ENCODE results near the gene SLC8A1.

SLC8A1 gene

GRCh38 chr2:40210968-40211353, 240.9 kb downstream of the SLC8A1 start:
- TF ChIP-seq GABPA (IDR thresholded peaks at IDR 0.05; ENCODE audit: low read depth) (no peak), CTCF (IDR thresholded peaks at IDR 0.05; ENCODE audit: insufficient read depth, low read length) (no peak), REST (IDR thresholded peaks at IDR 0.05; ENCODE audit: insufficient replicate concordance, low read depth) (no peak), POLR2AphosphoS5 (IDR thresholded peaks at IDR 0.05; ENCODE audit: low read depth) (no peak), SPI1 (IDR thresholded peaks at IDR 0.05; ENCODE audit: borderline replicate concordance, low read depth) (no peak)

DNA sequence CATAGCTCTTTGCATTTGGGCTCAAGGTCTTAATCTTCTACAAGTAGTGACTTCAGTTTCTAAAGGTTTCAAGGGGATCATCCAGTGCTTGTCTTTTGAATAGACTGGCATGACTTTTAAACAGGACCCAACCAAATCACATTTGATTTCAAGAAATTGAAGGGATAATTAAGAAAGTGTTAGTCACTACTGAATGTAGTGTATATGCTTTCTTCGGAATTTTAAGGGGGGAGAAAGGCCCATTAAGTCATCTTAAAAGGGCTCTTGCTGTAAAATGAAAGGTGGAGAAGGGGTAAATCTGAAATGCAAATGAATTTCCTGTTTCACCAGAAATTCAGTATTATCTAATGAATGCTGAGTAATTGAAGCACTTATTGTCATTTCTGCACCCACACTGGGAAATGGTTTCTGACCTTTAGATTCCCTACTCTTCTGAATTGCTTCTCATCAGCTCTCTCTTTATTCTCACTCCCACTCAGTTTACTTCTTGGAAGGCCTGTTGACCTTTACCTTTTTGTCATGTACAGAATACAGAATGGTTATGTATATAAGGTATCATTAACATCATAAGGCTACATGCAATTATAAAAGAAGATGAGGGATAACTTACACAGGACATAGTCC, 241.4 kb downstream of the SLC8A1 start:
- Histone ChIP-seq H3K27ac (replicated peaks) (no peak overlapping the region), H3K4me3 (replicated peaks; ENCODE audit: insufficient read depth, low read length) (no peak overlapping the region), H3K27me3 (ENCODE audit: insufficient read depth, poor library complexity, severe bottlenecking) (no peaks in the 10 kb centered on the region)
- TF ChIP-seq POLR2AphosphoS5 (IDR thresholded peaks at IDR 0.05; ENCODE audit: low read depth) = no peak
- TF ChIP-seq GABPA (IDR thresholded peaks at IDR 0.05; ENCODE audit: low read depth) = no peak
- TF ChIP-seq SPI1 (IDR thresholded peaks at IDR 0.05; ENCODE audit: borderline replicate concordance, low read depth) = no peak
- TF ChIP-seq REST (IDR thresholded peaks at IDR 0.05; ENCODE audit: insufficient replicate concordance, low read depth) = no peak
- no peak for TF ChIP-seq CTCF (IDR thresholded peaks at IDR 0.05; ENCODE audit: insufficient read depth, low read length)
- no peak for DNase-seq (ENCODE audit: low read depth in 1 of 2, low spot score in 1 of 2)

More at GRCh38 chr2:40210968-40211353, 240.9 kb downstream of the SLC8A1 start:
- no peak for DNase-seq (ENCODE audit: low read depth in 1 of 2, low spot score in 1 of 2)
- H3K27me3 ChIP-seq (ENCODE audit: insufficient read depth, poor library complexity, severe bottlenecking) = no peaks in the 10 kb centered on the region
- H3K27ac ChIP-seq (replicated peaks) = no peak overlapping the region
- H3K4me3 ChIP-seq (replicated peaks; ENCODE audit: insufficient read depth, low read length) = no peak overlapping the region

DNA sequence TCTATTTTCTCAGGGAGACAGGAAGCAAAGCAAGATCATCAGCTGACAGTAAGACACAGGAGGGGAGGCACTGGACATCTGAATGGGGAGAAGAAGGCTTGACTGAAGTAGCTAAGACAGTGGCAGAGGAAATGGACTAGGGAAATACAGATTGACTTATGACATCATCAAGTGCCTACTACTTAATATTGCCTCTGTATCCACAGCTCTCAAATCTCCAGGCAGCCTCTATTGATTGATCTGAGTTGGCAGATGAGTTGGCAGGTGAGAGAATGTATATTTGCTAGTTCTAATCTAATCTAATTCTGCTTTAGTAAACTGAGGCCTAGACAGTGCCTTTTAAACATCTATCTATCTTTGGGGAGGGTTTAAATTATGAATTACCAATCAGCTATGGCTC, 242.1 kb downstream of the SLC8A1 start:
- DNase-seq (ENCODE audit: low read depth in 1 of 2, low spot score in 1 of 2) = no peak
- Histone ChIP-seq H3K27ac (replicated peaks) (no peak overlapping the region), H3K4me3 (replicated peaks; ENCODE audit: insufficient read depth, low read length) (no peak overlapping the region), H3K27me3 (ENCODE audit: insufficient read depth, poor library complexity, severe bottlenecking) (no peaks in the 10 kb centered on the region)
- TF ChIP-seq GABPA (IDR thresholded peaks at IDR 0.05; ENCODE audit: low read depth) (no peak), REST (IDR thresholded peaks at IDR 0.05; ENCODE audit: insufficient replicate concordance, low read depth) (no peak), POLR2AphosphoS5 (IDR thresholded peaks at IDR 0.05; ENCODE audit: low read depth) (no peak), SPI1 (IDR thresholded peaks at IDR 0.05; ENCODE audit: borderline replicate concordance, low read depth) (no peak), CTCF (IDR thresholded peaks at IDR 0.05; ENCODE audit: insufficient read depth, low read length) (no peak)

All from HL-60 (cell line).